Thyroid gland (tissue), 4 donors: Measurements from ENCODE around the gene HNRNPM.

Experiments
- CTCF ChIP-seq, 6 experiments: fragments of 200-600 bp in 3 of 6; fragments of 450-650 bp in 3 of 6; sonication (generic) in 3 of 6; IDR thresholded peaks; one replicate each; pipeline ENCODE4 v1.5.1; 2016 to 2019; ENCODE audit warnings: antibody characterized with exemption in 6 of 6, mild to moderate bottlenecking in 2 of 6, inconsistent platforms in 1 of 6, moderate library complexity in 1 of 6
- POLR2A ChIP-seq, 2 donors: fragments of 450-650 bp; IDR thresholded peaks; one replicate each; pipeline ENCODE4 v1.6.1; 2017; ENCODE audit warnings: antibody characterized with exemption in 2 of 2, mild to moderate bottlenecking in 2 of 2, moderate library complexity in 1 of 2

DNA sequence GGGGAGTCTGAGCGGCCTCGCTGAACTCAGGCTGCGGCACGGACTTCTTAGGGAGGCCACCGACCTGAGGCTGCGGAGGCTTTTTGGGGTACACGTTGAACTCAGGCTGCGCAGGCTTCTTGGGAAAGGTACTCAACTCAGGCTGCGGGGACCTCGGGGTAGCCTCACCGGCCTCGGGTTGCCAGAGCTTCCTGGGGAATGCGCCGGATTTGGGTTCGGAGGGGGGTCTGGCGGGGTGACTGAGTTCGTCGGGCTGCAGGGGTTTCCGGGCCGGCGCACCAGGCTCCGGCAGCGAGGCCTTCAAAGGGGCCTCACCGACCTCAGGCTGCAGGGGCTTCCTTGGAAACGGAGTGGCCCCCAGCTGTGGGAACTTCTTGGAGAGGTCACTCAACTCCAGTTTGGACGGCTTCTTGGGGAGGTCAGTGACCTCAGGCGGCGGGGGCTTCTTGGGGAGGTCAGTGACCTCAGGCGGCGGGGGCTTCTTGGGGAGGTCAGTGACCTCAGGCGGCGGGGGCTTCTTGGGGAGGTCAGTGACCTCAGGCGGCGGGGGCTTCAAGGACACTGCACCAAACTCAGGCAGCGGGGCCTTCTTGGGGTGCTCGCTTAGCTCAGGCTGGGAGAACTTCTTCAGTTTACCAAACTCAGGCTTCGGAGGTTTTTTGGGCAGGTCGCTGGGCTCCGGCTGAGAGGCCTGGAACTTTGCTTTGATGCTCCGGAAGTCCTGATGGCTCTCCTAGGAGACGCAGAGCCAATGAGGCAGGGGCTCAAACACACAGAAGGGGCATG lies 54.5 kb downstream of the HNRNPM start:
- TF ChIP-seq POLR2A (IDR thresholded peaks at IDR 0.05) (no peak), CTCF (IDR thresholded peaks at IDR 0.05) (no peak)
